WTC11 (cell line): Measurements from ENCODE around the gene PTPRH. TPM values are rescaled to one million over a fixed set of nuclear protein-coding genes. Genes with fewer than 3 reads are reported as not detected.

Experiments used
- ATAC-seq: fragments of 200-7000 bp; cut with Tn5 transposase; 2 replicates; pipeline ENCODE4 v1.10.0; 2021; ENCODE audit warnings: mild to moderate bottlenecking, moderate library complexity
- CTCF ChIA-PET: fragments of 300-600 bp; sonication (Branson Sonifier 250); formaldehyde crosslinking; loops from one replicate; lab custom pipeline; 2021; ENCODE audit warnings: antibody characterized with exemption; lab: Charles Lee
- POLR2A ChIA-PET: fragments of 350-600 bp; sonication (Branson Sonifier 250); formaldehyde crosslinking; loops from one replicate; lab custom pipeline; 2021; ENCODE audit warnings: antibody characterized with exemption; lab: Charles Lee
- DNase-seq: peaks from one replicate; pipeline ENCODE4 v3.0.0; 2021; ENCODE audit warnings: low spot score
- H3K27ac Mint-ChIP-seq: 2 replicates; pipeline ENCODE4 v1.8.0; 2021; ENCODE audit warnings: mixed read lengths
- H3K27me3 Mint-ChIP-seq: 2 replicates; pipeline ENCODE4 v1.8.0; 2021; ENCODE audit warnings: low read depth, mild to moderate bottlenecking, moderate library complexity, mixed read lengths
- H3K36me3 Mint-ChIP-seq: 2 replicates; pipeline ENCODE4 v1.8.0; 2021; ENCODE audit warnings: mixed read lengths
- H3K4me1 Mint-ChIP-seq: 2 replicates; pipeline ENCODE4 v1.8.0; 2022; ENCODE audit warnings: mixed read lengths
- H3K4me3 Mint-ChIP-seq: 2 replicates; pipeline ENCODE4 v1.8.0; 2021; ENCODE audit warnings: mild to moderate bottlenecking, moderate library complexity, mixed read lengths
- H3K9me3 Mint-ChIP-seq: 2 replicates; pipeline ENCODE4 v1.8.0; 2021; ENCODE audit warnings: mixed read lengths
- ATF1 ChIP-seq: sonication (generic); formaldehyde crosslinking; IDR thresholded peaks from 2 replicates; pipeline ENCODE4 v1.8.1; 2023; ENCODE audit warnings: mild to moderate bottlenecking, moderate library complexity, missing genetic modification reagents
- ELF4 ChIP-seq: sonication (generic); formaldehyde crosslinking; IDR thresholded peaks from 2 replicates; pipeline ENCODE4 v1.8.1; 2022; ENCODE audit warnings: low read depth, mild to moderate bottlenecking, moderate library complexity, missing genetic modification reagents
- FOXJ3 ChIP-seq: sonication (generic); formaldehyde crosslinking; IDR thresholded peaks from 2 replicates; pipeline ENCODE4 v1.9.0; 2021; ENCODE audit warnings: missing genetic modification reagents, mild to moderate bottlenecking, borderline replicate concordance
- GRHL2 ChIP-seq: fragments of 250-450 bp; sonication (Bioruptor Pico); IDR thresholded peaks from 2 replicates; pipeline ENCODE4 v1.8.0; 2022; ENCODE audit warnings: mild to moderate bottlenecking, moderate library complexity; ENCODE audit not compliant: insufficient replicate concordance, severe bottlenecking
- KAT7 ChIP-seq: sonication (generic); formaldehyde crosslinking; IDR thresholded peaks from 2 replicates; pipeline ENCODE4 v1.8.1; 2023; ENCODE audit warnings: missing genetic modification reagents, mild to moderate bottlenecking, borderline replicate concordance
- MYBL2 ChIP-seq: sonication (generic); formaldehyde crosslinking; IDR thresholded peaks from 2 replicates; pipeline ENCODE4 v1.8.1; 2023; ENCODE audit warnings: mild to moderate bottlenecking, moderate library complexity, missing genetic modification reagents
- NFYB ChIP-seq: sonication (generic); formaldehyde crosslinking; conservative IDR thresholded peaks from 2 replicates; pipeline ENCODE4 v1.8.0; 2022; ENCODE audit warnings: low read depth, missing genetic modification reagents
- PRRX2 ChIP-seq: fragments of 250-450 bp; sonication (Bioruptor Pico); IDR thresholded peaks from 2 replicates; pipeline ENCODE4 v1.8.0; 2021; ENCODE audit warnings: mild to moderate bottlenecking
- SMAD4 ChIP-seq: sonication (generic); formaldehyde crosslinking; IDR thresholded peaks from 2 replicates; pipeline ENCODE4 v1.8.0; 2022; ENCODE audit warnings: mild to moderate bottlenecking, missing genetic modification reagents
- TCF7 ChIP-seq: sonication (generic); formaldehyde crosslinking; IDR thresholded peaks from 2 replicates; pipeline ENCODE4 v1.8.0; 2022; ENCODE audit warnings: mild to moderate bottlenecking, low read depth, missing genetic modification reagents, moderate library complexity
- ZBTB21 ChIP-seq: sonication (generic); formaldehyde crosslinking; IDR thresholded peaks from 2 replicates; pipeline ENCODE4 v1.8.1; 2023; ENCODE audit warnings: mild to moderate bottlenecking, missing genetic modification reagents, borderline replicate concordance
- ZNF317 ChIP-seq: sonication (generic); formaldehyde crosslinking; IDR thresholded peaks from 2 replicates; pipeline ENCODE4 v1.8.1; 2023; ENCODE audit warnings: low read depth, mild to moderate bottlenecking, moderate library complexity, missing genetic modification reagents, borderline replicate concordance
- ZNF671 ChIP-seq: fragments of 250-450 bp; sonication (Bioruptor Pico); IDR thresholded peaks from 2 replicates; pipeline ENCODE4 v1.8.0; 2021; ENCODE audit warnings: mild to moderate bottlenecking
- total RNA-seq: library from RNA; stranded (reverse); gene quantifications from 3 replicates; pipeline ENCODE4 v1.2.3, GENCODE V29; 2021
- TF ChIP-seq, protein P1 (sequence below): fragments of 250-450 bp; sonication (Bioruptor Pico); IDR thresholded peaks from 2 replicates; pipeline ENCODE4 v1.9.0; 2021; ENCODE audit warnings: mild to moderate bottlenecking
- TF ChIP-seq, protein P2 (sequence below): sonication (generic); formaldehyde crosslinking; IDR thresholded peaks from 2 replicates; pipeline ENCODE4 v1.8.1; 2022; ENCODE audit warnings: mild to moderate bottlenecking, moderate library complexity, missing genetic modification reagents
- TF ChIP-seq, protein P3 (sequence below): fragments of 250-450 bp; sonication (Bioruptor Pico); IDR thresholded peaks from 2 replicates; pipeline ENCODE4 v2.1.2; 2022; ENCODE audit warnings: mild to moderate bottlenecking, moderate library complexity
- TF ChIP-seq, protein P4 (sequence below): sonication (generic); formaldehyde crosslinking; IDR thresholded peaks from 2 replicates; pipeline ENCODE4 v1.8.1; 2023; ENCODE audit warnings: mild to moderate bottlenecking, missing genetic modification reagents
- TF ChIP-seq, protein P5 (sequence below): sonication (generic); formaldehyde crosslinking; IDR thresholded peaks from 2 replicates; pipeline ENCODE4 v1.8.0; 2022; ENCODE audit warnings: mild to moderate bottlenecking, missing genetic modification reagents
- TF ChIP-seq, protein P6 (sequence below): sonication (generic); formaldehyde crosslinking; IDR thresholded peaks from 2 replicates; pipeline ENCODE4 v1.8.0; 2023; ENCODE audit warnings: mild to moderate bottlenecking, missing genetic modification reagents
- TF ChIP-seq, protein P7 (sequence below): sonication (generic); formaldehyde crosslinking; IDR thresholded peaks from 2 replicates; pipeline ENCODE4 v1.8.0; 2023; ENCODE audit warnings: missing genetic modification reagents
- TF ChIP-seq, protein P8 (sequence below): fragments of 250-450 bp; sonication (Bioruptor Pico); IDR thresholded peaks from 2 replicates; pipeline ENCODE4 v1.9.0; 2021; ENCODE audit warnings: mild to moderate bottlenecking
- TF ChIP-seq, protein P9 (sequence below): sonication (generic); formaldehyde crosslinking; IDR thresholded peaks from 2 replicates; pipeline ENCODE4 v1.8.1; 2023; ENCODE audit warnings: mild to moderate bottlenecking, missing genetic modification reagents, moderate library complexity

PTPRH gene
- total RNA-seq, 1 experiment from 2014 or later, result 0.63 TPM

DNA sequence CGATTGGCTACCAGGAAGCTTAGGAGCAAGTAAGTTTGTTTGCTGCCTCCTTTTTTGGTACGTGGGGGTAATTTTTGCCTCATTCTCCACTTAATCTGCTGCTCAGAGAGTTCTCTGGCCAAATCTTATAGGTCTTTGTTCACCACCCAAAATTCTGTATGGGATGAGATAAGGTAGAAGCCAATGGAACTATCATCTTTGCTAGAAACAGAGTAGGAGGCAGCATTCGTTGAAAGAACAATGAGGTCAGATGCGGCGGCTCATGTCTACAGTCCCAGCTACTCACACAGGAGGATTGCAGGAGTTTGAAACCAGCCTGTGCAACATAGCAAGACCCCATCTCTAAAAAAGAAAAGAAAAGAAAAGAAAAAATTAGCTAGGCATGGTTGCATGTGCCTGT lies 37.9 kb downstream of the PTPRH start:
- H3K27me3 Mint-ChIP-seq, result peaks cover 84% of the 10 kb centered on the region
- ATAC-seq, result no peak
- H3K9me3 Mint-ChIP-seq, result no peaks in the 10 kb centered on the region
- ChIA-PET CTCF (interaction anchor here (1.0 kb wide), 1 partner anchor 25 kb away, joined by 3 read pairs; no protein-coding TSS in a partner anchor), POLR2A (no interaction called here)
- no peak for DNase-seq
- peaks cover 23% of the 10 kb centered on the region for H3K4me1 Mint-ChIP-seq
- H3K36me3 Mint-ChIP-seq, result no peaks in the 10 kb centered on the region
- no peak overlapping the region for H3K27ac Mint-ChIP-seq
- peak overlapping the region; percentile 80 for H3K4me3 Mint-ChIP-seq
- TF ChIP-seq ZNF317, result no peak
- TF ChIP-seq ATF1 (CRISPR knock-in tag), result no peak
- no peak for TF ChIP-seq FOXJ3 (CRISPR knock-in tag)
- TF ChIP-seq, protein P1, sequence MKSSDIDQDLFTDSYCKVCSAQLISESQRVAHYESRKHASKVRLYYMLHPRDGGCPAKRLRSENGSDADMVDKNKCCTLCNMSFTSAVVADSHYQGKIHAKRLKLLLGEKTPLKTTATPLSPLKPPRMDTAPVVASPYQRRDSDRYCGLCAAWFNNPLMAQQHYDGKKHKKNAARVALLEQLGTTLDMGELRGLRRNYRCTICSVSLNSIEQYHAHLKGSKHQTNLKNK, result no peak
- TF ChIP-seq, protein P2, sequence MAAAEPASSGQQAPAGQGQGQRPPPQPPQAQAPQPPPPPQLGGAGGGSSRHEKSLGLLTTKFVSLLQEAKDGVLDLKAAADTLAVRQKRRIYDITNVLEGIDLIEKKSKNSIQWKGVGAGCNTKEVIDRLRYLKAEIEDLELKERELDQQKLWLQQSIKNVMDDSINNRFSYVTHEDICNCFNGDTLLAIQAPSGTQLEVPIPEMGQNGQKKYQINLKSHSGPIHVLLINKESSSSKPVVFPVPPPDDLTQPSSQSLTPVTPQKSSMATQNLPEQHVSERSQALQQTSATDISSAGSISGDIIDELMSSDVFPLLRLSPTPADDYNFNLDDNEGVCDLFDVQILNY (CRISPR knock-in tag), result no peak
- TF ChIP-seq SMAD4, result no peak
- TF ChIP-seq TCF7 (CRISPR knock-in tag), result no peak
- no peak for TF ChIP-seq MYBL2 (CRISPR knock-in tag)
- TF ChIP-seq, protein P3, sequence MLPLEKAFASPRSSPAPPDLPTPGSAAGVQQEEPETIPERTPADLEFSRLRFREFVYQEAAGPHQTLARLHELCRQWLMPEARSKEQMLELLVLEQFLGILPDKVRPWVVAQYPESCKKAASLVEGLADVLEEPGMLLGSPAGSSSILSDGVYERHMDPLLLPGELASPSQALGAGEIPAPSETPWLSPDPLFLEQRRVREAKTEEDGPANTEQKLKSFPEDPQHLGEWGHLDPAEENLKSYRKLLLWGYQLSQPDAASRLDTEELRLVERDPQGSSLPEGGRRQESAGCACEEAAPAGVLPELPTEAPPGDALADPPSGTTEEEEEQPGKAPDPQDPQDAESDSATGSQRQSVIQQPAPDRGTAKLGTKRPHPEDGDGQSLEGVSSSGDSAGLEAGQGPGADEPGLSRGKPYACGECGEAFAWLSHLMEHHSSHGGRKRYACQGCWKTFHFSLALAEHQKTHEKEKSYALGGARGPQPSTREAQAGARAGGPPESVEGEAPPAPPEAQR, result no peak
- no peak for TF ChIP-seq ZNF671 (CRISPR knock-in tag)
- TF ChIP-seq PRRX2 (CRISPR knock-in tag), result no peak
- TF ChIP-seq, protein P4, sequence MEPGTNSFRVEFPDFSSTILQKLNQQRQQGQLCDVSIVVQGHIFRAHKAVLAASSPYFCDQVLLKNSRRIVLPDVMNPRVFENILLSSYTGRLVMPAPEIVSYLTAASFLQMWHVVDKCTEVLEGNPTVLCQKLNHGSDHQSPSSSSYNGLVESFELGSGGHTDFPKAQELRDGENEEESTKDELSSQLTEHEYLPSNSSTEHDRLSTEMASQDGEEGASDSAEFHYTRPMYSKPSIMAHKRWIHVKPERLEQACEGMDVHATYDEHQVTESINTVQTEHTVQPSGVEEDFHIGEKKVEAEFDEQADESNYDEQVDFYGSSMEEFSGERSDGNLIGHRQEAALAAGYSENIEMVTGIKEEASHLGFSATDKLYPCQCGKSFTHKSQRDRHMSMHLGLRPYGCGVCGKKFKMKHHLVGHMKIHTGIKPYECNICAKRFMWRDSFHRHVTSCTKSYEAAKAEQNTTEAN (CRISPR knock-in tag), result no peak
- TF ChIP-seq GRHL2 (CRISPR knock-in tag), result no peak
- TF ChIP-seq NFYB, result no peak
- no peak for TF ChIP-seq ZBTB21 (CRISPR knock-in tag)
- TF ChIP-seq, protein P5, sequence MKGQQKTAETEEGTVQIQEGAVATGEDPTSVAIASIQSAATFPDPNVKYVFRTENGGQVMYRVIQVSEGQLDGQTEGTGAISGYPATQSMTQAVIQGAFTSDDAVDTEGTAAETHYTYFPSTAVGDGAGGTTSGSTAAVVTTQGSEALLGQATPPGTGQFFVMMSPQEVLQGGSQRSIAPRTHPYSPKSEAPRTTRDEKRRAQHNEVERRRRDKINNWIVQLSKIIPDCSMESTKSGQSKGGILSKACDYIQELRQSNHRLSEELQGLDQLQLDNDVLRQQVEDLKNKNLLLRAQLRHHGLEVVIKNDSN (CRISPR knock-in tag), result no peak
- TF ChIP-seq, protein P6, sequence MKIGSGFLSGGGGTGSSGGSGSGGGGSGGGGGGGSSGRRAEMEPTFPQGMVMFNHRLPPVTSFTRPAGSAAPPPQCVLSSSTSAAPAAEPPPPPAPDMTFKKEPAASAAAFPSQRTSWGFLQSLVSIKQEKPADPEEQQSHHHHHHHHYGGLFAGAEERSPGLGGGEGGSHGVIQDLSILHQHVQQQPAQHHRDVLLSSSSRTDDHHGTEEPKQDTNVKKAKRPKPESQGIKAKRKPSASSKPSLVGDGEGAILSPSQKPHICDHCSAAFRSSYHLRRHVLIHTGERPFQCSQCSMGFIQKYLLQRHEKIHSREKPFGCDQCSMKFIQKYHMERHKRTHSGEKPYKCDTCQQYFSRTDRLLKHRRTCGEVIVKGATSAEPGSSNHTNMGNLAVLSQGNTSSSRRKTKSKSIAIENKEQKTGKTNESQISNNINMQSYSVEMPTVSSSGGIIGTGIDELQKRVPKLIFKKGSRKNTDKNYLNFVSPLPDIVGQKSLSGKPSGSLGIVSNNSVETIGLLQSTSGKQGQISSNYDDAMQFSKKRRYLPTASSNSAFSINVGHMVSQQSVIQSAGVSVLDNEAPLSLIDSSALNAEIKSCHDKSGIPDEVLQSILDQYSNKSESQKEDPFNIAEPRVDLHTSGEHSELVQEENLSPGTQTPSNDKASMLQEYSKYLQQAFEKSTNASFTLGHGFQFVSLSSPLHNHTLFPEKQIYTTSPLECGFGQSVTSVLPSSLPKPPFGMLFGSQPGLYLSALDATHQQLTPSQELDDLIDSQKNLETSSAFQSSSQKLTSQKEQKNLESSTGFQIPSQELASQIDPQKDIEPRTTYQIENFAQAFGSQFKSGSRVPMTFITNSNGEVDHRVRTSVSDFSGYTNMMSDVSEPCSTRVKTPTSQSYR (CRISPR knock-in tag), result no peak
- no peak for TF ChIP-seq KAT7 (CRISPR knock-in tag)

DNA sequence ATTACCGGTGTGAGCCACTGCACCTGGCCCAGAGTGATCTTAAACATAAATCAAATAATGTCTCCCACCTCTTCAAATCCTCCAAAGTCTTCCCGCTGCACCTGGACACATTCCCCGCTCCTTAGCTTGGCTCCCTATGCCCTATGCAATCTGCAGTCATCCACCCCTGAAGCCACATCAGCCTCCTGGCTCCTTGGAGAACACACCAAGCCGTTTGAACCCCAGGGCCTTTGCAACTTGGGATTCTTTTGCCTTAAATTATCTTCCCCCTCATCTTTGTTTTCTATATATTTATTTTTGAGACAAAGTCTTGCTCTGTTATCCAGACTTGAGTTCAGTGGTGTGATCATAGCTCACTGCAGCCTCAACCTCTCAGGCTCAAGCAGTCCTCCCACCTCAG lies 40.2 kb downstream of the PTPRH start:
- no peak overlapping the region for H3K4me3 Mint-ChIP-seq
- ATAC-seq, result no peak
- no peaks in the 10 kb centered on the region for H3K36me3 Mint-ChIP-seq
- peaks cover 17% of the 10 kb centered on the region for H3K4me1 Mint-ChIP-seq
- ChIA-PET CTCF (interaction anchor here (1.3 kb wide), 1 partner anchor 8 kb away, joined by 8 read pairs; no protein-coding TSS in a partner anchor), POLR2A (no interaction called here)
- H3K27me3 Mint-ChIP-seq, result peaks cover 71% of the 10 kb centered on the region
- H3K9me3 Mint-ChIP-seq, result no peaks in the 10 kb centered on the region
- DNase-seq, result no peak
- no peak overlapping the region for H3K27ac Mint-ChIP-seq
- TF ChIP-seq, protein P7, sequence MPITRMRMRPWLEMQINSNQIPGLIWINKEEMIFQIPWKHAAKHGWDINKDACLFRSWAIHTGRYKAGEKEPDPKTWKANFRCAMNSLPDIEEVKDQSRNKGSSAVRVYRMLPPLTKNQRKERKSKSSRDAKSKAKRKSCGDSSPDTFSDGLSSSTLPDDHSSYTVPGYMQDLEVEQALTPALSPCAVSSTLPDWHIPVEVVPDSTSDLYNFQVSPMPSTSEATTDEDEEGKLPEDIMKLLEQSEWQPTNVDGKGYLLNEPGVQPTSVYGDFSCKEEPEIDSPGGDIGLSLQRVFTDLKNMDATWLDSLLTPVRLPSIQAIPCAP (CRISPR knock-in tag), result no peak
- TF ChIP-seq, protein P8, sequence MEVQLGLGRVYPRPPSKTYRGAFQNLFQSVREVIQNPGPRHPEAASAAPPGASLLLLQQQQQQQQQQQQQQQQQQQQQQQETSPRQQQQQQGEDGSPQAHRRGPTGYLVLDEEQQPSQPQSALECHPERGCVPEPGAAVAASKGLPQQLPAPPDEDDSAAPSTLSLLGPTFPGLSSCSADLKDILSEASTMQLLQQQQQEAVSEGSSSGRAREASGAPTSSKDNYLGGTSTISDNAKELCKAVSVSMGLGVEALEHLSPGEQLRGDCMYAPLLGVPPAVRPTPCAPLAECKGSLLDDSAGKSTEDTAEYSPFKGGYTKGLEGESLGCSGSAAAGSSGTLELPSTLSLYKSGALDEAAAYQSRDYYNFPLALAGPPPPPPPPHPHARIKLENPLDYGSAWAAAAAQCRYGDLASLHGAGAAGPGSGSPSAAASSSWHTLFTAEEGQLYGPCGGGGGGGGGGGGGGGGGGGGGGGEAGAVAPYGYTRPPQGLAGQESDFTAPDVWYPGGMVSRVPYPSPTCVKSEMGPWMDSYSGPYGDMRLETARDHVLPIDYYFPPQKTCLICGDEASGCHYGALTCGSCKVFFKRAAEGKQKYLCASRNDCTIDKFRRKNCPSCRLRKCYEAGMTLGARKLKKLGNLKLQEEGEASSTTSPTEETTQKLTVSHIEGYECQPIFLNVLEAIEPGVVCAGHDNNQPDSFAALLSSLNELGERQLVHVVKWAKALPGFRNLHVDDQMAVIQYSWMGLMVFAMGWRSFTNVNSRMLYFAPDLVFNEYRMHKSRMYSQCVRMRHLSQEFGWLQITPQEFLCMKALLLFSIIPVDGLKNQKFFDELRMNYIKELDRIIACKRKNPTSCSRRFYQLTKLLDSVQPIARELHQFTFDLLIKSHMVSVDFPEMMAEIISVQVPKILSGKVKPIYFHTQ (CRISPR knock-in tag), result no peak
- TF ChIP-seq, protein P1, result no peak
- TF ChIP-seq, protein P9, sequence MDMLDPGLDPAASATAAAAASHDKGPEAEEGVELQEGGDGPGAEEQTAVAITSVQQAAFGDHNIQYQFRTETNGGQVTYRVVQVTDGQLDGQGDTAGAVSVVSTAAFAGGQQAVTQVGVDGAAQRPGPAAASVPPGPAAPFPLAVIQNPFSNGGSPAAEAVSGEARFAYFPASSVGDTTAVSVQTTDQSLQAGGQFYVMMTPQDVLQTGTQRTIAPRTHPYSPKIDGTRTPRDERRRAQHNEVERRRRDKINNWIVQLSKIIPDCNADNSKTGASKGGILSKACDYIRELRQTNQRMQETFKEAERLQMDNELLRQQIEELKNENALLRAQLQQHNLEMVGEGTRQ, result no peak
- no peak for TF ChIP-seq ELF4 (CRISPR knock-in tag)
